HG03558 (cell line): ENCODE measurements around the gene SEMA4A.
"Not testable (repeated sequence)": the region's sequence is repeated elsewhere in the genome, so short reads cannot be mapped to it uniquely, and the experiment has no call there.

ENCODE experiments used
- ATAC-seq: cut with Tn5 transposase; IDR thresholded peaks from one replicate; pipeline ENCODE4 v1.9.1; 2021; ENCODE audit warnings: moderate number of reproducible peaks; ENCODE audit not compliant: unreplicated experiment; ENCODE audit errors: extremely low read depth

The SEMA4A gene

DNA sequence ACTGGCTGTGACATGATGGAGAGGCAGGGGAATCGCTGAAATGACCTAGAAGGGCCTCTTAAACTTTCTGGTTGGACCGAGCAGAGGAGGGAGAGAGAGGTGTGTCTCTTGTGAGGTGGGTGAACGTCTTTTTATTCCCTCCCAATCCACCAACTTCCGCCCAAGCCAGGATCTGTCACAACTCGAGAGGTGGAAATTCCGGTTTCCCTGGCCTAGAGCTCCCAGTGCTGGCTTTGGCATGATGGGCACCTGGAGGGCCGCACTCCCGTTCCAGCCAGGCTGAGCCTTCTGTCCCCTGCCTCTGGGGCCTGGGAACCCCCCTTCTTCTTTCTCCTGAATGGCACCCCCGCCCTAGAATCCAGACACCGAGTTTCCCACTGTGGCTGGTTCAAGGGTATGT is at the start of gene SEMA4A:
SEMA4A (plus strand) TSS at position 224 of the 400 bp plus-strand sequence. CDS start 994 bp downstream, outside the sequence.
- no peak for ATAC-seq

- ATAC-seq = no peak
Measured at GRCh38 chr1:156104065-156104810, 49.1 kb upstream of the SEMA4A start.

DNA sequence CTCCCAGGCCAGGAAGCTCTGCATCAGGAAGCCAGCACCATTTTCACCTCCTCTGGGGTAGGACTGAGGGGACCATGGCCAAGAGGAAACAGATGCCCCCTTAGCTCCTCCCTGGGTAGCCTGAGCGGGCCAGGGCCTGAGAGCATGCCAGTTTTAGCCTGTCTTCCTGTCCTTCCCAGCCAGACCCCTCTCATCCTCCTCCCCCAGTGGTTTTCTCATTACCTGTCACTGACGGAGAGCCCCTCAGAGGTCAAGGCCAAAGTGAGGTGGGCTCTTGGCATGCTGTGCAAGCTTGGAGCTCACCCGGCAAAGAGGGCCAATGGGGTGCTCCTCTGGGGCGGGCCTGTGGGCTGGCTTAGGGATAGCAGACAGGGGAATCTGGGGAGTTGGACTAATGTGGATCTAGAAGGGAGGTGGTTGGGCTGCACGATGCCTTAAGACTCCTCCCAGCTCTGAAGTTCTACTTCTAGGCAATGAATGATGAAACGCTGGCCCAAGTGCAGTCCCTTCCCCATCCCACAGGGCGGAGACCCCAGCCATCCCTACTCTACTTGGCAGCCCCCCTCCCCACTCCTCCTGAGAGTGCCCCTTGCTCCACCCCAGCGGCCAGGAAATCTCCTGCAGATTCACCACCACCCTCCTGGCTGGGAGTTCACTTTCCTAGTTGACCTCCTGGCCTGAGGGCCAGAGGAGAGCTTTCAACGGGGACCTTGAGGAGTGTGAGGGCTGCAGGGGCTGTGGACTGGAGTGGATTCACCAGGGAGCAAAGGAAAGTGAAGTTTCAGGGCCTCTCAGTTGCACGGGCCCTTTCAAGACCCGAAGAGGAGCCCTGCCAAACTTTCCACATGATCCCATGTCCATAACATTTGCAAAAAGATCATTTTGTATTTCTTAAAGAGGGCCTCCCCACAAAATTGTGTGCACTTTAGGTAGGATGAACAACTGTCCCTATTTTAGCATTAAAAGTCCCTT is 48.2 kb upstream of the SEMA4A start:
- no peak for ATAC-seq

DNA sequence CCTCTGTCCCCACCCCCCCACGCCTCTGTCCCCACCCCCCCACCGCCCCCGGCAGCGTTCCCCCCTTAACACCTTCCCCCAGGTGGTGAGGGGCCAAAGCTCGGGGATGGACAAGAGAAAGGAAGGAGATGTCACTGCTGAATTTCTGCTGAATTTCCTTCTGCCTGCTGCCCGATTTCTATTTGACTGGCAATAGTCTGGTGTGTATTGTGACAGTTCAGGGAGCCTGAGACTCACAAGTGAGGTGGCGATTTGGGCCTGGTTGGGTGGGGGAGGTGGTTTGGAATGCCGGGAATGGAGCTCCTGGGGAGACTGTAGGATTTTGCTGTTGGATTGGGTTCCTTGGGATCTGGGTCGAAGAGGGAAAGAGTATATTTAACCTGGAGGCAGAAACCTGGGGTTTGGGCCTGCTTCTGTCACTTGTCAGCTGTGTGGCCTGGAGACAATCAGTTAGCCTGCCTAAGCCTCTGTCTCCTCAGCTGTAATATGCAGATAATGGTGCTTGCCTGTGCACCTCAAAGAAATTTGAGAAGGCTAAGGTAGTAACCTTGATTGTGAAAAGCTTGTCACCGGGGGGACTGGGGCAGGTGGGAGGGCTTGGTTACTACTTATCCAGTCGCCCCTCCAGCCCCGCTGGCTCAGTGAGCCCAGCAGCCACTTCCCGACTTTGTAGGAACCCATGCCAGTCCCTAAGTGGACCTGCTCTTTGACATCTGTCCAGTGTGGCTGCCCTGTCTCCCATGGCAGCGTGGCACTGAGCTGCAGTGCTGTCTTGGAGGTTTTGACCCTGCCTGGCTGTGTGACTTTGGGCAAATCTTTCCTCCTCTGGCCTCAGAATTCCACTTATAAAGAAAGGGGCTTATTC is 46.5 kb upstream of the SEMA4A start:
- peak; percentile 18 for ATAC-seq

- no peak for ATAC-seq
Measured at GRCh38 chr1:156108057-156108456, 45.3 kb upstream of the SEMA4A start.

DNA sequence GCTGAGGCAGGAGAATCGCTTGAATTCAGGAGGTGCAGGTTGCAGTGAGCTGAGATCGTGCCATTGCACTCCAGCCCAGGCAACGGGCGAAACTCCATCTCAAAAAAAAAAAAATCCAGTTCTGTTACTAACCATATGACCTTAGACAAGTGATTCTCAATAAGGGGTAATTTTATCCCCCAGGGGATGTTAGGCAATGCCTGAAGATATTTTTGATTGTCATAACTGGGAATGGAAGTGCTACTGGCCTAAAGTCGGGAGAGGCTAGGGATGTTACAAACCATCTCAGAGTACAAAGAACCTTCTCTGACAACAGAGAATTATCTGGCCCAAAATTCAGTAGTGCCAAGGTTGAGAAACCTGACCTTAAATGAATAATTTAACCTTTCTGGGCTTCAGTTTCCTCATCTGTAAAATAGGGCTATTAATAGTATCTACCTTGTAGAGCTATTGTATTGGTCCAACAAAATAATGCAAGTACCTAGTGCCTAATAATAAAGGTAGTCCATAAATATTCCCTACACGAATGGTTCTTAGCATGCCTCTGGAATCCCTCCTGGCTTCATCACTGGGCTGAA is 44.6 kb upstream of the SEMA4A start:
- no peak for ATAC-seq

DNA sequence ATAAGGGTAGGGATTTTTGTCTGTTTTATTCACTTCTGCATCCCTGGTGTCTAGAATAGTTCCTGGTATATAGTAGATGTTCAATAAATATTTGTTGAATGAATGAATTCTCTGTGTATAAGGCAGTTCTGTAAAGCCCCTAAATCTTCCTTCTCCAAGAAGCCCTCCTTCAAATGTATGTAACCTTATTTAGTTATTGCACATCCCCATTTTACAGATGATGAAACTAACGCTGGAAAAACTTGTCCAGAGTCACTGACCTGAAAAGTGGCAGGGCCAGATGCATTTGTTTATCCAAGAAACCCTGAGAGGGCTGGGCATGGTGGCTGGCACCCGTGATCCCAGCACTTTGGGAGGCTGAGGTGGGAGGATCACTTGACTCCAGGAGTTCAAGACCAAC is 43.1 kb upstream of the SEMA4A start:
- ATAC-seq = no peak

GRCh38 chr1:156111355-156111962 is 41.9 kb upstream of the SEMA4A start:
- ATAC-seq = no peak

DNA sequence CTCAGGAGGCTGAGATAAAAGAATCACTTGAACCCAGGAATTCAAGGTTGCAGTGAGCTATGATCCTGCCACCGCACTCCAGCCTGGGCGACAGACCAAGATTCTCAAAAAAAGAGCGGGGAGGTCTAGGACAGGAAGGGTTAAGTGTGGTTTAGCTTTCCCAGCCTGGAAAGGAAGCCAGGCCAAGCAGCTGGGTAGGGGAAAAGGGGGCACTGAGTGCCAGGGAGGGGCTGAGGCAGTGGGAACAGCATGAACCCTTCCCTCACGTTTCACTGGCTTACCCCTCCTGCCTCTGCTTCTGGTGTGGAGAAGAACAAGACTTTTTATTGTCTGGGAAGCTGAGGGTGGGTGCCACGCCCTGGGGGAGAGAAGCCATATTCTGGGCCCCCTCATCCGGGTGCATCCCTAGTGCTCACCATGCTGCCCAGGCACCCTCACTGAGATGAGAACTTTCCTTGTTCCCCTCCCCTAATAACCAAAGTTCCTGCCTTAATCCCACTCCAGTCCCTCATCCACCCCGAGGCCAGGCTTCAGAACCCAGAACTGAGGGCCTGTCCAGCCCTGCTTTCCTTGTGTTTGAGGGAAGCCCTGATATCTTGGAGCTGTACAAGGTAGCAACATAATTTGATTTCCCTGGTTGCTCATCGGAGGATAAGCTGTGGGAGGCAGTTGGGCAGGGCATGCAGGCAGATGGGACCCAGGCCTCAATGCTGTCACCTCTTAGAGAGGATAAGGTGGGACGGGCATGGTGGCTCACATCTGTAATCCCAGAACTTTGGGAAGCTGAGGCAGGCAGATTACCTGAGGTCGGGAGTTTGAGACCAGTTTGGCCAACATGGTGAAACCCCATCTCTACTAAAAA is 40.9 kb upstream of the SEMA4A start:
- ATAC-seq = no peak

- no peak for ATAC-seq
Measured at GRCh38 chr1:156113282-156113950, 40.0 kb upstream of the SEMA4A start.

DNA sequence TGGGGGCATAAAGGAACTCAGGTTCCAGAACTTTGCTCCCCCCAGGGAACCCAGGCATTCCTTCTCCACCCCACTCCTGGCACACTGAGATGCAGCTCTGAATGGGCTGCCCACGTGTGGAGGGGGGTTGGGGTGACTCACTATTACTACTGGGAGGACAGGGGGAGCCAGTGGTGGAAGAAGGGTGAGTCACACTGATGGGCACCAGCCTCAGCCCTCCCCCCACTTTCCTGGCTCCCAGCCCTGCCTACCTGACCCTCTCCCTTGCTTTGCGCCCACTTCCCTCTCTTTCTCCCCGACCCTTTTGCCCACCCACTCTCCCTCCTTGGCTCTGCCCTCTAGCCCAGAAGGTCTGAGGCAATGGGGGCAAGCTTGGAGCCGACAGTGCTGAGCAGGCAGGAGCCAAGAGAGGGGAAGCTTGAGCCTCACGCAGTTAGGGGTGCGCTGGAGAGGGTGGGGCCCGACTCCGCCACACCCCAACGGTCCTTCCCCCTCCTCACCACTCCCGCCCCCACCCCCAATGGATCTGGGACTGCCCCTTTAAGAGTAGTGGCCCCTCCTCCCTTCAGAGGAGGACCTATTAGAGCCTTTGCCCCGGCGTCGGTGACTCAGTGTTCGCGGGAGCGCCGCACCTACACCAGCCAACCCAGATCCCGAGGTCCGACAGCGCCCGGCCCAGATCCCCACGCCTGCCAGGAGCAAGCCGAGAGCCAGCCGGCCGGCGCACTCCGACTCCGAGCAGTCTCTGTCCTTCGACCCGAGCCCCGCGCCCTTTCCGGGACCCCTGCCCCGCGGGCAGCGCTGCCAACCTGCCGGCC is 39.1 kb upstream of the SEMA4A start, which contains the start of gene LMNA:
LMNA (plus strand) TSS at position 611 of the 818 bp plus-strand sequence. CDS start 208 bp downstream, outside the sequence.
- ATAC-seq = no peak

DNA sequence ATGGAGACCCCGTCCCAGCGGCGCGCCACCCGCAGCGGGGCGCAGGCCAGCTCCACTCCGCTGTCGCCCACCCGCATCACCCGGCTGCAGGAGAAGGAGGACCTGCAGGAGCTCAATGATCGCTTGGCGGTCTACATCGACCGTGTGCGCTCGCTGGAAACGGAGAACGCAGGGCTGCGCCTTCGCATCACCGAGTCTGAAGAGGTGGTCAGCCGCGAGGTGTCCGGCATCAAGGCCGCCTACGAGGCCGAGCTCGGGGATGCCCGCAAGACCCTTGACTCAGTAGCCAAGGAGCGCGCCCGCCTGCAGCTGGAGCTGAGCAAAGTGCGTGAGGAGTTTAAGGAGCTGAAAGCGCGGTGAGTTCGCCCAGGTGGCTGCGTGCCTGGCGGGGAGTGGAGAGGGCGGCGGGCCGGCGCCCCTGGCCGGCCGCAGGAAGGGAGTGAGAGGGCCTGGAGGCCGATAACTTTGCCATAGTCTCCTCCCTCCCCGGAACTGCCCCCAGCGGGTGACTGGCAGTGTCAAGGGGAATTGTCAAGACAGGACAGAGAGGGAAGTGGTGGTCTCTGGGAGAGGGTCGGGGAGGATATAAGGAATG is 38.4 kb upstream of the SEMA4A start:
- no peak for ATAC-seq

DNA sequence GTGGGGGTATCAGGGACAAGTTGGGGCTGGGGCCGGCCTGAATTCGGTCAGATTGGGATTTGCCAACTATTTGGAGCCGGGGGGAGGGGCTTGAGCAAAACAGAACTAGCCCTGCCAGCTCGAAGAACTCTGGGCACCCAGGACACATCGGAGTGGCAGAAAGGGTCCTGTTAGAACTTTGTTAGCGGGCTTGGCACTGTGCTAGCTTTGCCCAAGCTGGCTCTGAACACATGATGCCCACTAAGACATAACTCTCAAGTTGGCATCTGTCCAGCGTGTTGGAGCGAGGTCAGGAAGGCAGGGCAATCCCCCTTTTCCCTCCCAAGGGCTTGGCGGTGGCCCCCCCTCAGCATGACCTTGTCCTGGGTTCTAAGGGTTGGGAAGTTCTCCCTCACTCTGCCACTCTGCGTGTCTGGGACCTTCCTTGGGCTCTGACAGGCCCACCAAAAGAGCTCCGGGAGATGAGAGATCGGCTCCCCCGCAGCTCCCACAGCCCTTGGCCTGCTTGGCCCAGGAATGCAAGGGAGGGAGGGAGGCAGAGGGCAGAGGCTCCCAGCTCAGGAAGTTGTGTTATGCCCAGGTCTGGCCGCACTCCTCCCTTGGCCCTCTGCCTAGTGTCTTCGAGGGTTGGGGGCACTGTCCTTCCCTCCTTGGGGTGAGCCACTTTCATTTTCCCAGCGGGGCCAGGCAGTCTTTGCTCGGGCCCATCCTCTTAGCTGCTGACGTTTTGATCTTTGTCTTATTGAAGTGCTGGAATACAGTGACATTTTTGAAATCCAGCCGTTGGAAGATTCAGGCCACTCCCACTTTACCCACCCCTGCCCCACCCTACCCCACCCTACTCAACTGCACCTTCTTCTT is 37.6 kb upstream of the SEMA4A start:
- no peak for ATAC-seq

GRCh38 chr1:156116731-156117130 is 36.7 kb upstream of the SEMA4A start:
- not testable (repeated sequence) for ATAC-seq

DNA sequence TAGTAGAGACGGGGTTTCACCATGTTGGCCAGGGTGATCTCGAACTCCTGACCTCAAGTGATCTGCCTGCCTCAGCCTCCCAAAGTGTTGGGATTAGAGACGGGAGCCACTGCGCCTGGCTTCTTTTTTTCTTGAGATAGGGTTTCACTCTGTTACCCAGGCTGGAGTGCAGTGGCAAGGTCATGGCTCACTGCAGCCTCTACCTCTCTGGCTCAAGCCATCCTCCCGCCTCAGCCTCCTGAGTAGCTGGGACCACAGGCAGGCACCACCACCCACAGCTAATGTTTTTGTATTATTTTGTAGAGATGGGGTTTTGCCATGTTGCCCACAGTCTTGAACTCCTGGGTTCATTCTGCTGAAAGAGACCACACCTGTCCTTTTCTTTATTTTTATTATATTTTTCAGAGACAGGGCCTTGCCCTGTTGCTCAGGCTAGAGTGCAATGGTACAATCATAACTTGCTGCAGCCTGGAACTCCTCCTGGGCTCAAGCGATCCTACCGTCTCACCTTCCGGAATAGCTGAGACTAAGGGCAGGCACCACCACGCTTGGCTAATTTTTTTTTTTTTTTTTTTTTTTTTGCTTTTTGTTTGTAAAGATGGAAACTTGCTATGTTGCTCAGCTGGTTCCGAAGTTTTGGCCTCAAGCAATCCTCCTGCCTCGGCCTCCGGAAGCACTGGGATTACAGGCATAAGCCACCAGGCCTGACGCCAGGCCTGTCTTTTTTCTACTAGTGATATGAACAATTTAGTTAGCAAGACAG is 35.8 kb upstream of the SEMA4A start:
- no peak for ATAC-seq
